GM23338 (cell line): ENCODE results near the gene TRMT44. TPM values are rescaled to one million over a fixed set of nuclear protein-coding genes. Genes with fewer than 3 reads are reported as not detected.

ENCODE experiments used
- ATAC-seq: fragments of 200-7000 bp; cut with Tn5 transposase; 3 replicates; pipeline ENCODE4 v1.9.1; 2020
- DNase-seq: peaks from one replicate; pipeline ENCODE4 v3.0.0-alpha.2; 2015; ENCODE audit warnings: low spot score
- H2AFZ ChIP-seq: fragments of 200-600 bp; sonication (generic); 2 replicates; pipeline ENCODE4 v1.8.0; 2016; ENCODE audit warnings: antibody characterized with exemption, mild to moderate bottlenecking, moderate library complexity
- H3F3A ChIP-seq: fragments of 200-600 bp; sonication (generic); replicated peaks from 2 replicates; pipeline ENCODE4 v1.8.0; 2017; ENCODE audit warnings: antibody characterized with exemption, mixed run types, low read depth
- H3K27ac ChIP-seq: fragments of 200-600 bp; sonication (generic); 2 replicates; pipeline ENCODE4 v1.6.1; 2016; ENCODE audit warnings: low read depth
- H3K27me3 ChIP-seq: fragments of 200-600 bp; sonication (generic); 2 replicates; pipeline ENCODE4 v1.8.0; 2016; ENCODE audit warnings: mild to moderate bottlenecking, mixed run types, moderate library complexity; ENCODE audit not compliant: insufficient read depth
- H3K36me3 ChIP-seq: fragments of 200-600 bp; sonication (generic); 2 replicates; pipeline ENCODE4 v1.8.0; 2016; ENCODE audit warnings: mild to moderate bottlenecking; ENCODE audit not compliant: insufficient read depth
- H3K4me1 ChIP-seq: fragments of 200-600 bp; sonication (generic); 2 replicates; pipeline ENCODE4 v1.8.0; 2016; ENCODE audit warnings: mild to moderate bottlenecking, moderate library complexity; ENCODE audit not compliant: insufficient read depth
- H3K4me2 ChIP-seq: fragments of 200-600 bp; sonication (generic); 2 replicates; pipeline ENCODE4 v1.7.1; 2017; ENCODE audit warnings: mixed run types
- H3K4me3 ChIP-seq: fragments of 200-600 bp; sonication (generic); 2 replicates; pipeline ENCODE4 v1.6.1; 2016; ENCODE audit warnings: mixed run types
- H3K79me2 ChIP-seq: fragments of 200-600 bp; sonication (generic); replicated peaks from 2 replicates; pipeline ENCODE4 v1.8.0; 2017; ENCODE audit warnings: mild to moderate bottlenecking; ENCODE audit not compliant: insufficient read depth
- H3K9me2 ChIP-seq: fragments of 200-600 bp; sonication (generic); 2 replicates; pipeline ENCODE4 v1.8.0; 2017; ENCODE audit not compliant: insufficient read depth
- H4K20me1 ChIP-seq: fragments of 200-600 bp; sonication (generic); replicated peaks from 2 replicates; pipeline ENCODE4 v1.8.0; 2017; ENCODE audit warnings: mild to moderate bottlenecking; ENCODE audit not compliant: insufficient read depth
- H3K27ac Mint-ChIP-seq: 2 replicates; pipeline ENCODE4 v1.8.0; 2020; ENCODE audit warnings: inconsistent platforms, mild to moderate bottlenecking, moderate library complexity, mixed read lengths
- H3K27me3 Mint-ChIP-seq: 3 replicates; pipeline ENCODE4 v1.8.0; 2022; ENCODE audit warnings: low read depth, mild to moderate bottlenecking, moderate library complexity, mixed read lengths, inconsistent platforms; ENCODE audit not compliant: insufficient read depth, poor library complexity
- H3K36me3 Mint-ChIP-seq: 3 replicates; pipeline ENCODE4 v1.8.0; 2021; ENCODE audit warnings: low read depth, mild to moderate bottlenecking, inconsistent platforms, moderate library complexity, mixed read lengths
- H3K4me1 Mint-ChIP-seq: 3 replicates; pipeline ENCODE4 v1.8.0; 2020; ENCODE audit warnings: mild to moderate bottlenecking, inconsistent platforms, mixed read lengths
- H3K4me3 Mint-ChIP-seq: 3 replicates; pipeline ENCODE4 v1.8.0; 2021; ENCODE audit warnings: moderate library complexity, mild to moderate bottlenecking, inconsistent platforms, mixed read lengths
- H3K9me3 Mint-ChIP-seq: 3 replicates; pipeline ENCODE4 v1.8.0; 2020; ENCODE audit warnings: moderate library complexity, mild to moderate bottlenecking, inconsistent platforms, mixed read lengths
- CREB1 ChIP-seq: fragments of 250-450 bp; sonication (Bioruptor Pico); IDR thresholded peaks from 2 replicates; pipeline ENCODE4 v1.5.0; 2020; ENCODE audit warnings: low read depth, mild to moderate bottlenecking, moderate library complexity
- ETS1 ChIP-seq: IDR thresholded peaks from 2 replicates; pipeline ENCODE4 v1.6.1; 2016; ENCODE audit warnings: antibody characterized with exemption
- JUNB ChIP-seq: IDR thresholded peaks from one replicate; pipeline ENCODE4 v1.6.1; 2016; ENCODE audit warnings: antibody characterized with exemption; ENCODE audit not compliant: unreplicated experiment
- REST ChIP-seq: IDR thresholded peaks from one replicate; pipeline ENCODE4 v1.6.1; 2018; ENCODE audit warnings: antibody characterized with exemption; ENCODE audit not compliant: unreplicated experiment
- ZNF462 ChIP-seq: fragments of 250-450 bp; sonication (Bioruptor Pico); IDR thresholded peaks from 2 replicates; pipeline ENCODE4 v1.5.0; 2020; ENCODE audit warnings: mild to moderate bottlenecking, moderate library complexity
- polyA plus RNA-seq: library from polyadenylated mRNA; unstranded; fragments of >200 nt; fragmentation: Nextera tagmentation; extraction: Ambion mirVana; gene quantifications from 2 replicates; pipeline ENCODE4 v1.2.1, GENCODE V29; 2016
- total RNA-seq: library from RNA; depleted of rRNA; stranded (reverse); fragments of >200 nt; shearing (Covaris generic); gene quantifications from 2 replicates; pipeline ENCODE4 v1.2.3, GENCODE V29; 2014

TRMT44 gene
- total and polyA plus RNA-seq, 2 experiments from 2014 or later = 10.3 to 49.8 TPM

GRCh38 chr4:8478371-8478770 lies 37.8 kb downstream of the TRMT44 start (continued):
- no peak for TF ChIP-seq REST
- TF ChIP-seq JUNB = no peak
- no peak for TF ChIP-seq ETS1
- no peak for TF ChIP-seq CREB1 (CRISPR knock-in tag)

GRCh38 chr4:8478801-8479744 lies 38.5 kb downstream of the TRMT44 start:
- no peaks in the 10 kb centered on the region for H3K27me3 ChIP-seq
- TF ChIP-seq ZNF462 (CRISPR knock-in tag) = no peak
- H3K36me3 Mint-ChIP-seq = peaks cover 16% of the 10 kb centered on the region
- no peaks in the 10 kb centered on the region; the same call in 2 of the 3 replicates for H3K9me3 Mint-ChIP-seq
- no peaks in the 10 kb centered on the region for H4K20me1 ChIP-seq
- H3F3A ChIP-seq = no peaks in the 10 kb centered on the region
- H3K27ac Mint-ChIP-seq = peak overlapping the region; percentile 42; the same call in 1 of the 2 replicates
- H3K27me3 Mint-ChIP-seq = peaks cover 5% of the 10 kb centered on the region
- H3K27ac ChIP-seq = no peak overlapping the region
- H3K4me3 Mint-ChIP-seq = no peak overlapping the region
- no peak overlapping the region for H2AFZ ChIP-seq
- peaks cover 24% of the 10 kb centered on the region for H3K4me1 Mint-ChIP-seq
- DNase-seq (no peak), ATAC-seq (peak; percentile 43)
- no peaks in the 10 kb centered on the region for H3K79me2 ChIP-seq
- H3K4me3 ChIP-seq = no peak overlapping the region
- no peak overlapping the region for H3K4me2 ChIP-seq
- peaks cover 13% of the 10 kb centered on the region for H3K4me1 ChIP-seq
- no peaks in the 10 kb centered on the region; the same call in 1 of the 2 replicates for H3K36me3 ChIP-seq
- H3K9me2 ChIP-seq = no peaks in the 10 kb centered on the region
